Cardiac fibroblast (primary cell): Measurements from ENCODE around the gene BCL10.

Experiments used
- DNase-seq, 2 donors: peaks; one replicate each; pipeline versions ENCODE4 v3.0.0 to v3.0.0-alpha.2; 2010; ENCODE audit warnings: low read depth in 2 of 2
- H3K4me3 ChIP-seq, 2 donors: replicated peaks in 1 of 2; 1 replicate in 1 of 2; 2 replicates in 1 of 2; pipeline ENCODE4 v1.5.1; 2011; ENCODE audit warnings: low read depth in 2 of 2, low read length in 2 of 2, mild to moderate bottlenecking in 2 of 2, moderate library complexity in 1 of 2
- CTCF ChIP-seq: IDR thresholded peaks from one replicate; pipeline ENCODE4 v1.5.1; 2011; ENCODE audit warnings: low read depth, mild to moderate bottlenecking, low read length, inconsistent platforms

BCL10 gene

GRCh38 chr1:85276215-85276977 lies at the start of gene BCL10:
BCL10 (minus strand) TSS chr1:85276632; CDS start chr1:85276352, 280 bp downstream.
- peak within 1 kb of the TSS; percentile 94 to 96 for H3K4me3 ChIP-seq
- DNase-seq = peak; percentile 98 to 99
- no peak for TF ChIP-seq CTCF

- no peak for DNase-seq
- no peak for TF ChIP-seq CTCF
- H3K4me3 ChIP-seq = no peak overlapping the region
Observed at GRCh38 chr1:85325920-85326319, 49.5 kb upstream of the BCL10 start.

- no peak for DNase-seq
- no peak overlapping the region for H3K4me3 ChIP-seq
- TF ChIP-seq CTCF = no peak
Observed at GRCh38 chr1:85323770-85324169, 47.3 kb upstream of the BCL10 start.

- DNase-seq = peak in 1 of 2 donors; percentile 75
- no peak for TF ChIP-seq CTCF
- no peak overlapping the region for H3K4me3 ChIP-seq
Observed at GRCh38 chr1:85322655-85323054, 46.2 kb upstream of the BCL10 start.

GRCh38 chr1:85321237-85321964 lies 45.0 kb upstream of the BCL10 start:
- TF ChIP-seq CTCF = no peak
- peak; percentile 43 to 81 for DNase-seq
- no peak overlapping the region for H3K4me3 ChIP-seq

GRCh38 chr1:85320371-85321131 lies 44.1 kb upstream of the BCL10 start:
- TF ChIP-seq CTCF = no peak
- H3K4me3 ChIP-seq = no peak overlapping the region
- peak; percentile 66 to 93 for DNase-seq
